Stimulated activated CD4-positive, alpha-beta T cell treated with anti-CD3 and anti-CD28 coated beads, Interleukin-1b, Interleukin-23, amount 100 ng/mL, for 48 hours (primary cell): Measurements from ENCODE around the gene CNGA2.

Experiments used
- DNase-seq: peaks from one replicate; pipeline ENCODE4 v3.0.0-alpha.2; 2020

CNGA2 gene

GRCh38 chrX:151713849-151714248, 20.7 kb upstream of the CNGA2 start:
- DNase-seq: no peak

- no peak for DNase-seq
Observed at GRCh38 chrX:151714362-151714761, 20.2 kb upstream of the CNGA2 start.

GRCh38 chrX:151715752-151716151, 18.8 kb upstream of the CNGA2 start, which contains the start of gene FATE1:
Gene FATE1, plus strand, starts transcription at chrX:151716035. Its CDS starts 85 bp downstream, at chrX:151716120.
- DNase-seq: no peak

GRCh38 chrX:151722241-151722846, 12.2 kb upstream of the CNGA2 start:
- no peak for DNase-seq

- DNase-seq: no peak
Observed at GRCh38 chrX:151723156-151723760, 11.3 kb upstream of the CNGA2 start.

GRCh38 chrX:151724563-151725337, 9.8 kb upstream of the CNGA2 start:
- DNase-seq: no peak

- DNase-seq: no peak
Observed at GRCh38 chrX:151725338-151725614, 9.3 kb upstream of the CNGA2 start.

- no peak for DNase-seq
Observed at GRCh38 chrX:151726751-151727150, 7.8 kb upstream of the CNGA2 start.

GRCh38 chrX:151727346-151727745, 7.2 kb upstream of the CNGA2 start:
- no peak for DNase-seq

GRCh38 chrX:151729056-151729725, 5.4 kb upstream of the CNGA2 start:
- DNase-seq: no peak

- no peak for DNase-seq
Observed at GRCh38 chrX:151735219-151735618, 673 bp downstream of the CNGA2 start.

- no peak for DNase-seq
Observed at GRCh38 chrX:151736685-151737084, 2.1 kb downstream of the CNGA2 start.

- no peak for DNase-seq
Observed at GRCh38 chrX:151737494-151737893, 2.9 kb downstream of the CNGA2 start.

- DNase-seq: no peak
Observed at GRCh38 chrX:151738751-151739150, 4.2 kb downstream of the CNGA2 start.

- no peak for DNase-seq
Observed at GRCh38 chrX:151741606-151742005, 7.1 kb downstream of the CNGA2 start.

GRCh38 chrX:151742311-151742710, 7.8 kb downstream of the CNGA2 start:
- no peak for DNase-seq

- no peak for DNase-seq
Observed at GRCh38 chrX:151743651-151744470, 9.3 kb downstream of the CNGA2 start.

- no peak for DNase-seq
Observed at GRCh38 chrX:151745651-151746050, 11.1 kb downstream of the CNGA2 start.

- DNase-seq: no peak
Observed at GRCh38 chrX:151746502-151746901, 12.0 kb downstream of the CNGA2 start.

GRCh38 chrX:151750511-151750910, 16.0 kb downstream of the CNGA2 start:
- DNase-seq: no peak

- no peak for DNase-seq
Observed at GRCh38 chrX:151752847-151753246, 18.3 kb downstream of the CNGA2 start.

- DNase-seq: peak; percentile 3
Observed at GRCh38 chrX:151753313-151754046, 18.9 kb downstream of the CNGA2 start.
